ENCODE measurements around the gene PIM2.

Gene PIM2

GRCh38 chrX:48893556-48894348 is 25.1 kb downstream of the PIM2 start:
- H3K9me3 ChIP-seq (ENCODE audit: low read length), result no peaks in the 10 kb centered on the region
- no peak for TF ChIP-seq EZH2 (IDR thresholded peaks at IDR 0.05; ENCODE audit: borderline replicate concordance, low read length)
- TF ChIP-seq, protein P1, sequence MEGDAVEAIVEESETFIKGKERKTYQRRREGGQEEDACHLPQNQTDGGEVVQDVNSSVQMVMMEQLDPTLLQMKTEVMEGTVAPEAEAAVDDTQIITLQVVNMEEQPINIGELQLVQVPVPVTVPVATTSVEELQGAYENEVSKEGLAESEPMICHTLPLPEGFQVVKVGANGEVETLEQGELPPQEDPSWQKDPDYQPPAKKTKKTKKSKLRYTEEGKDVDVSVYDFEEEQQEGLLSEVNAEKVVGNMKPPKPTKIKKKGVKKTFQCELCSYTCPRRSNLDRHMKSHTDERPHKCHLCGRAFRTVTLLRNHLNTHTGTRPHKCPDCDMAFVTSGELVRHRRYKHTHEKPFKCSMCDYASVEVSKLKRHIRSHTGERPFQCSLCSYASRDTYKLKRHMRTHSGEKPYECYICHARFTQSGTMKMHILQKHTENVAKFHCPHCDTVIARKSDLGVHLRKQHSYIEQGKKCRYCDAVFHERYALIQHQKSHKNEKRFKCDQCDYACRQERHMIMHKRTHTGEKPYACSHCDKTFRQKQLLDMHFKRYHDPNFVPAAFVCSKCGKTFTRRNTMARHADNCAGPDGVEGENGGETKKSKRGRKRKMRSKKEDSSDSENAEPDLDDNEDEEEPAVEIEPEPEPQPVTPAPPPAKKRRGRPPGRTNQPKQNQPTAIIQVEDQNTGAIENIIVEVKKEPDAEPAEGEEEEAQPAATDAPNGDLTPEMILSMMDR (IDR thresholded peaks at IDR 0.05; ENCODE audit: low read length), result no peak

DNA sequence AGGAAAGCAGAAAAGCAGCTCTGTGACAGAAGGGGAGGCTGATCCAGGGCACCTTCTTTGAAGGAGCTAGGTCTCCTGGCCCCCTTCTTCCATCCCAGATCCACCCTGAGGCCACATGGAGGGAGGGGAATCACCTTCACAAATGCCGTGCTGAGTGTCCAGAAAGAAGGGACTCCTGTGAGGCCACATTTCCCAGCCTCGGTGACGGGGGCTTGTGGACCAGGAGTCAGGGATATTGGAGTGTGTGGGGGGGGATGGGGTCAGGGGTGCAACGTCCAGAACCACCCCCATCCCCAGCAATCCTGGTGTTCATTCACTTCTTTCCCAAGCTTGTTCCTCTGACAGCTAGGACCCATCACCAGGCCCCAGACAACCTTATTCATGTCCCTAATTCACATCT is 25.9 kb downstream of the PIM2 start:
- H3K27me3 ChIP-seq (ENCODE audit: insufficient read depth, low read length), result no peaks in the 10 kb centered on the region

More at GRCh38 chrX:48893556-48894348, 25.1 kb downstream of the PIM2 start:
- Histone ChIP-seq H3K4me1 (ENCODE audit: insufficient read depth, low read length, severe bottlenecking) (peaks cover 27% of the 10 kb centered on the region), H2AFZ (ENCODE audit: low read length) (no peak overlapping the region), H3F3A (ENCODE audit: insufficient read depth, low read length) (no peaks in the 10 kb centered on the region), H3K4me3 (ENCODE audit: low read depth, low read length, poor library complexity, severe bottlenecking) (no peak overlapping the region), H3K27ac (ENCODE audit: low read depth, low read length, poor library complexity, severe bottlenecking) (no peak overlapping the region), H3K9me2 (ENCODE audit: low read depth, low read length) (no peaks in the 10 kb centered on the region), H4K20me1 (ENCODE audit: insufficient read depth, low read length) (no peaks in the 10 kb centered on the region), H3K4me2 (ENCODE audit: low read length) (no peak overlapping the region), H3K27me3 (ENCODE audit: insufficient read depth, low read length) (no peaks in the 10 kb centered on the region), H3K79me2 (ENCODE audit: insufficient read depth, low read length) (peaks cover 6% of the 10 kb centered on the region; the same call in 1 of the 2 replicates), H3K36me3 (ENCODE audit: insufficient read depth, low read length) (peaks cover 30% of the 10 kb centered on the region), H3K9ac (ENCODE audit: low read length) (no peak overlapping the region)

DNA sequence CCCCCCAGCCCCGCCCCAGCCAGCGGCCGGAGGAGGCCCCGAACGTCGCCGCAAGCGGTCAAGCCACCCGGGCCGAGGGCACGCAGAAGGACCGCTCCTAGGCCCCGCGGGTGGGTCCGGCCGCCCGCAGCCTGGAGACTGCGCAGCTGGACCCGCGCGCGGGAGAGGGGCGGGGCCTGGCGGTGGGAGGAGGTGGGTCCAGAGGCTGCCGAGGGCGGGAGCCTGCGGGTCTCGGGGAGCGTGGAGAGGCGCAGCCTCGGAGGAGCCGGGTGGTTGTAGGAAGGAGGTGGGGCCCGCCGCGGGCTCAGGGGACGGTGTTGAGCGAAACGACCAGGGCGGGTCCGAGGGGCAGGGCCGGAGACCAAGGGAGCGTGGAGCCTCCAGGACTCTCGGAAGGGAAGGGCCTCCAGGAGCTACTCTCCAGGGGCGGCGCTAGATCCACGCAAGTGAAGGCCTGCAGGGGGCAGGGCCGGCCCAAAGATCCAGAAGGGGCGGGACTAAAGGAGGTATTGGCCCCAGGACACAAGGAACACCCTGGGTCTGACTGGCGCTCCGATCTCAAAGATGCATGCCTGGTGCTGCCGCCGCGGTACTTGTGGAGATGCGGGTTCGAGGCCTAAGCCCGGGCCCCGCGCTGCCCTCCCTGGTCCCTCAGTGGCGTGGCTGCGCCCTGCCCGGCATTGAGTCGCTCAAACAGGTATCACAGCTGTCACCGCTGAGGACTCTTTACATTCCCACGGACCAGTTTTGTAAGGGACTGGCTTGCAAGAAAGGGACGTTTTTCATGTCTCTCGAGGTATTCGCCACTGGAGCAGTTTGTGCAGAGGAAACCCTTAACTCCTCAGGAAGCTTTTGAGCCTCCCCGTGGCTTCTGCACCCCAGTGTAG is 27.2 kb downstream of the PIM2 start:
- Histone ChIP-seq H4K20me1 (ENCODE audit: insufficient read depth, low read length) (no peaks in the 10 kb centered on the region), H3K27ac (ENCODE audit: low read depth, low read length, poor library complexity, severe bottlenecking) (no peak overlapping the region), H3K79me2 (ENCODE audit: insufficient read depth, low read length) (peaks cover 3% of the 10 kb centered on the region; the same call in 1 of the 2 replicates), H3K4me2 (ENCODE audit: low read length) (peak overlapping the region; percentile 81), H3K9ac (ENCODE audit: low read length) (peak overlapping the region; percentile 42; the same call in 1 of the 2 replicates), H3K27me3 (ENCODE audit: insufficient read depth, low read length) (no peaks in the 10 kb centered on the region), H3K9me3 (ENCODE audit: low read length) (no peaks in the 10 kb centered on the region), H3K4me1 (ENCODE audit: insufficient read depth, low read length, severe bottlenecking) (peaks cover 19% of the 10 kb centered on the region), H3K36me3 (ENCODE audit: insufficient read depth, low read length) (peaks cover 30% of the 10 kb centered on the region), H2AFZ (ENCODE audit: low read length) (no peak overlapping the region), H3F3A (ENCODE audit: insufficient read depth, low read length) (no peaks in the 10 kb centered on the region), H3K4me3 (ENCODE audit: low read depth, low read length, poor library complexity, severe bottlenecking) (peak overlapping the region; percentile 56), H3K9me2 (ENCODE audit: low read depth, low read length) (no peaks in the 10 kb centered on the region)
- TF ChIP-seq, protein P1 (IDR thresholded peaks at IDR 0.05; ENCODE audit: low read length), result peak; percentile 32
- TF ChIP-seq EZH2 (IDR thresholded peaks at IDR 0.05; ENCODE audit: borderline replicate concordance, low read length), result no peak

More for the DNA sequence above, 25.9 kb downstream of the PIM2 start:
- Histone ChIP-seq H3K27ac (ENCODE audit: low read depth, low read length, poor library complexity, severe bottlenecking) (no peak overlapping the region), H2AFZ (ENCODE audit: low read length) (no peak overlapping the region), H3F3A (ENCODE audit: insufficient read depth, low read length) (no peaks in the 10 kb centered on the region), H3K9ac (ENCODE audit: low read length) (no peak overlapping the region), H3K36me3 (ENCODE audit: insufficient read depth, low read length) (peaks cover 30% of the 10 kb centered on the region), H4K20me1 (ENCODE audit: insufficient read depth, low read length) (no peaks in the 10 kb centered on the region), H3K4me3 (ENCODE audit: low read depth, low read length, poor library complexity, severe bottlenecking) (no peak overlapping the region), H3K4me2 (ENCODE audit: low read length) (no peak overlapping the region), H3K4me1 (ENCODE audit: insufficient read depth, low read length, severe bottlenecking) (peaks cover 22% of the 10 kb centered on the region), H3K9me2 (ENCODE audit: low read depth, low read length) (no peaks in the 10 kb centered on the region), H3K79me2 (ENCODE audit: insufficient read depth, low read length) (peaks cover 6% of the 10 kb centered on the region; the same call in 1 of the 2 replicates), H3K9me3 (ENCODE audit: low read length) (no peaks in the 10 kb centered on the region)
- TF ChIP-seq, protein P1 (IDR thresholded peaks at IDR 0.05; ENCODE audit: low read length), result no peak
- no peak for TF ChIP-seq EZH2 (IDR thresholded peaks at IDR 0.05; ENCODE audit: borderline replicate concordance, low read length)

Measured in OCI-LY1 (cell line).